Lung (tissue), 12 donors: ENCODE results near the gene PCDHB11. TPM values are rescaled to one million over a fixed set of nuclear protein-coding genes. Genes with fewer than 3 reads are reported as not detected.
A peak's percentile ranks its signal among the peaks of the same experiment; 100 is the strongest.
"Not testable (repeated sequence)": the region's sequence is repeated elsewhere in the genome, so short reads cannot be mapped to it uniquely, and the experiment has no call there.

Source experiments
- ATAC-seq: fragments of 200-7000 bp; cut with Tn5 transposase; one replicate; pipeline ENCODE4 v1.9.1; 2020; ENCODE audit warnings: moderate number of reproducible peaks; ENCODE audit not compliant: insufficient read depth, low FRiP score
- DNase-seq, 3 donors: peaks; one replicate each; pipeline ENCODE4 v3.0.0-alpha.2; 2013 to 2017
- H3K27ac ChIP-seq, 2 donors: one replicate each; pipeline ENCODE4 v1.5.1; 2013; ENCODE audit warnings: mild to moderate bottlenecking in 2 of 2, moderate library complexity in 2 of 2, control low read depth in 1 of 2, inconsistent platforms in 1 of 2, low read depth in 1 of 2, low read length in 1 of 2
- H3K27me3 ChIP-seq, 3 donors: one replicate each; pipeline ENCODE4 v1.5.1; 2013; ENCODE audit warnings: low read length in 2 of 3; ENCODE audit not compliant: control insufficient read depth in 3 of 3, insufficient read depth in 3 of 3
- H3K36me3 ChIP-seq, 4 donors: one replicate each; pipeline ENCODE4 v1.5.1; 2013; ENCODE audit warnings: low read length in 4 of 4, mild to moderate bottlenecking in 1 of 4, moderate library complexity in 1 of 4; ENCODE audit not compliant: control insufficient read depth in 4 of 4, insufficient read depth in 4 of 4
- H3K4me1 ChIP-seq, 5 donors: one replicate each; pipeline ENCODE4 v1.5.1; 2013; ENCODE audit warnings: low read length in 5 of 5, mild to moderate bottlenecking in 2 of 5, moderate library complexity in 1 of 5; ENCODE audit not compliant: control insufficient read depth in 5 of 5, insufficient read depth in 5 of 5
- H3K4me3 ChIP-seq: one replicate; pipeline ENCODE4 v1.5.1; 2013; ENCODE audit warnings: mild to moderate bottlenecking, control low read depth, moderate library complexity
- H3K9ac ChIP-seq, 2 donors: one replicate each; pipeline ENCODE4 v1.5.1; 2013; ENCODE audit warnings: low read length in 2 of 2, control low read depth in 1 of 2; ENCODE audit not compliant: insufficient read depth in 1 of 2
- H3K9me3 ChIP-seq, 4 donors: one replicate each; pipeline ENCODE4 v1.5.1; 2013; ENCODE audit warnings: low read length in 3 of 4, mild to moderate bottlenecking in 1 of 4, moderate library complexity in 1 of 4; ENCODE audit not compliant: control insufficient read depth in 4 of 4, insufficient read depth in 3 of 4
- WGBS, 2 donors: extraction: QIAGEN DNeasy Blood & Tissue Kit; methylation state at CpG; one replicate each; pipeline ENCODE4 v1.1.7; 2013; 5-methylcytosine and 5-hydroxymethylcytosine counted together
- polyA plus RNA-seq, 2 donors: library from polyadenylated mRNA; stranded (reverse); fragments of 200-250 nt; gene quantifications; one replicate each; pipeline ENCODE4 v1.2.1, GENCODE V29; 2013
- total RNA-seq, 2 donors: library from RNA; depleted of rRNA in 1 of 2; stranded (reverse); fragments of >200 nt in 1 of 2; gene quantifications; one replicate each; pipeline ENCODE4 v1.2.1, GENCODE V29; 2014 to 2021
- TF ChIP-seq, protein P1 (sequence below): IDR thresholded peaks from 2 replicates; pipeline ENCODE4 v1.5.1; 2012; ENCODE audit warnings: mild to moderate bottlenecking; ENCODE audit errors: control extremely low read depth, extremely low read depth
- donor health status: control.
- donor health status: control.
- donor health status: Bipolar disorder and iron deficiency.
- donor health status: healthy.
- donor health status: DM: yes; HTN: yes; CAD: no.

The PCDHB11 gene
- total and polyA plus RNA-seq, 4 donors, result 0.44 to 9.6 (median 1.4) TPM

DNA sequence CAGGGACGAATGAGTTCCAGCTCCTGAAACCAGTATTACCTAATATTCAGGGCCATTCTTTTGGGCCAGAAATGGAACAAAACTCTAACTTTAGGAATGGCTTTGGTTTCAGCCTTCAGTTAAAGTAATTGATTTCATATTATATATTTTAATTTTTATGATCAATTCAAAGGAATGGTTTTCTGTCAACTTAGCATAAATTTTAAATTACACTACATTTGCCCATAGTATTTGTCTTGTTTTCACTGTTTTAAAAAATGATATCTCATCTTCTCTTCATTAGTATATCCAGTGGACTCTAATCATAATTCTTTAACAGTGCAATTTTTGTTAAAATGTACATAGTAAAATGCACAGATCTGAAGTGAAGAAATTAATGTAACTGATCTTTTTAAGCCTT, 19.1 kb upstream of the PCDHB11 start:
- Histone ChIP-seq H3K4me1 (peaks cover 0 to 1% (median 0%) of the 10 kb centered on the region in 5 donors), H3K36me3 (peaks cover 0 to 3% (median 0%) of the 10 kb centered on the region in 4 donors), H3K4me3 (no peak overlapping the region), H3K27me3 (peaks cover 0 to 4% (median 3%) of the 10 kb centered on the region in 3 donors), H3K9ac (no peak overlapping the region), H3K9me3 (peaks cover 4 to 39% (median 24%) of the 10 kb centered on the region in 4 donors), H3K27ac (no peak overlapping the region)
- no peak for DNase-seq
- 29 to 41% methylated on average over 1 of the region's 1 CpG for WGBS, 2 donors
- ATAC-seq, result no peak
- TF ChIP-seq, protein P1, sequence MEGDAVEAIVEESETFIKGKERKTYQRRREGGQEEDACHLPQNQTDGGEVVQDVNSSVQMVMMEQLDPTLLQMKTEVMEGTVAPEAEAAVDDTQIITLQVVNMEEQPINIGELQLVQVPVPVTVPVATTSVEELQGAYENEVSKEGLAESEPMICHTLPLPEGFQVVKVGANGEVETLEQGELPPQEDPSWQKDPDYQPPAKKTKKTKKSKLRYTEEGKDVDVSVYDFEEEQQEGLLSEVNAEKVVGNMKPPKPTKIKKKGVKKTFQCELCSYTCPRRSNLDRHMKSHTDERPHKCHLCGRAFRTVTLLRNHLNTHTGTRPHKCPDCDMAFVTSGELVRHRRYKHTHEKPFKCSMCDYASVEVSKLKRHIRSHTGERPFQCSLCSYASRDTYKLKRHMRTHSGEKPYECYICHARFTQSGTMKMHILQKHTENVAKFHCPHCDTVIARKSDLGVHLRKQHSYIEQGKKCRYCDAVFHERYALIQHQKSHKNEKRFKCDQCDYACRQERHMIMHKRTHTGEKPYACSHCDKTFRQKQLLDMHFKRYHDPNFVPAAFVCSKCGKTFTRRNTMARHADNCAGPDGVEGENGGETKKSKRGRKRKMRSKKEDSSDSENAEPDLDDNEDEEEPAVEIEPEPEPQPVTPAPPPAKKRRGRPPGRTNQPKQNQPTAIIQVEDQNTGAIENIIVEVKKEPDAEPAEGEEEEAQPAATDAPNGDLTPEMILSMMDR, result no peak

DNA sequence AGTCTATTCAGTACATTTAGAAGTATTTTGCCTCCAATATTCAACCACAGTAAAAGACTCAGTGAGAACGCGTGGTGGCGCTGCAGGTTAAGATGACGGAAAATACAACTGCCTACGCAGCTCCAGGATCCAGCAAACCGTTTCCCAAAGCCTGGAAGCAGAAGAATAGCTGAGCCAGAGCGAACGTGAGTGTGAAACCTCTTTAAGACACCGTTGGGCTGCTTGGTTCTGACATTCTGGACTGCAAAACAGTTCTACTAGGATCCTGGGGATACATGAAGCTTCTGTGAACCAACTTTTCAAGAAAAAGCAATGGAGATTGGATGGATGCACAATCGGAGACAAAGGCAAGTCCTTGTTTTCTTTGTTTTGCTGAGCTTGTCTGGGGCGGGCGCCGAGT, 17.2 kb upstream of the PCDHB11 start, which contains the start of gene PCDHB16:
Gene PCDHB16 (plus strand): TSS at position 140 of the 400 bp plus-strand sequence. CDS start 173 bp downstream, at position 313.
- Histone ChIP-seq H3K36me3 (peaks cover 0 to 3% (median 0%) of the 10 kb centered on the region in 4 donors), H3K4me3 (peak within 1 kb of the TSS; percentile 13), H3K4me1 (peaks cover 0 to 1% (median 0%) of the 10 kb centered on the region in 5 donors), H3K9ac (peak within 1 kb of the TSS in 1 of 2 donors; percentile 78), H3K9me3 (peaks cover 9 to 39% (median 17%) of the 10 kb centered on the region in 4 donors), H3K27ac (no peak within 1 kb of the TSS), H3K27me3 (peaks cover 0 to 4% (median 3%) of the 10 kb centered on the region in 3 donors)
- TF ChIP-seq, protein P1, result no peak
- DNase-seq (peak; percentile 63 to 78 (median 65)), ATAC-seq (peak; percentile 47)
- WGBS, 2 donors, result 14 to 17% methylated on average over 13 of the region's 13 CpGs

DNA sequence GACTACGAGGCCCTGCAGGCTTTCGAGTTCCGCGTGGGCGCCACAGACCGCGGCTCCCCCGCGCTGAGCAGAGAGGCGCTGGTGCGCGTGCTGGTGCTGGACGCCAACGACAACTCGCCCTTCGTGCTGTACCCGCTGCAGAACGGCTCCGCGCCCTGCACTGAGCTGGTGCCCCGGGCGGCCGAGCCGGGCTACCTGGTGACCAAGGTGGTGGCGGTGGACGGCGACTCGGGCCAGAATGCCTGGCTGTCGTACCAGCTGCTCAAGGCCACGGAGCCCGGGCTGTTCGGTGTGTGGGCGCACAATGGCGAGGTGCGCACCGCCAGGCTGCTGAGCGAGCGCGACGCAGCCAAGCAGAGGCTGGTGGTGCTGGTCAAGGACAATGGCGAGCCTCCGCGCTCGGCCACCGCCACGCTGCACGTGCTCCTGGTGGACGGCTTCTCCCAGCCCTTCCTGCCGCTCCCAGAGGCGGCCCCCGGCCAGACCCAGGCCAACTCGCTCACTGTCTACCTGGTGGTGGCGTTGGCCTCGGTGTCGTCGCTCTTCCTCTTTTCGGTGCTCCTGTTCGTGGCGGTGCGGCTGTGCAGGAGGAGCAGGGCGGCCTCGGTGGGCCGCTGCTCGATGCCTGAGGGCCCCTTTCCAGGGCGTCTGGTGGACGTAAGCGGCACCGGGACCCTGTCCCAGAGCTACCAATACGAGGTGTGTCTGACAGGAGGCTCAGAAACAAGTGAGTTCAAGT, 15.1 kb upstream of the PCDHB11 start:
- H3K9ac ChIP-seq, H3K4me1 ChIP-seq, H3K27ac ChIP-seq, H3K27me3 ChIP-seq, ATAC-seq, H3K4me3 ChIP-seq, H3K36me3 ChIP-seq, DNase-seq: not testable (repeated sequence)
- WGBS, 2 donors, result 29 to 39% methylated on average over 31 to 56 of the region's 69 CpGs
- H3K9me3 ChIP-seq, result peaks cover 5 to 36% (median 14%) of the 10 kb centered on the region in 4 donors

DNA sequence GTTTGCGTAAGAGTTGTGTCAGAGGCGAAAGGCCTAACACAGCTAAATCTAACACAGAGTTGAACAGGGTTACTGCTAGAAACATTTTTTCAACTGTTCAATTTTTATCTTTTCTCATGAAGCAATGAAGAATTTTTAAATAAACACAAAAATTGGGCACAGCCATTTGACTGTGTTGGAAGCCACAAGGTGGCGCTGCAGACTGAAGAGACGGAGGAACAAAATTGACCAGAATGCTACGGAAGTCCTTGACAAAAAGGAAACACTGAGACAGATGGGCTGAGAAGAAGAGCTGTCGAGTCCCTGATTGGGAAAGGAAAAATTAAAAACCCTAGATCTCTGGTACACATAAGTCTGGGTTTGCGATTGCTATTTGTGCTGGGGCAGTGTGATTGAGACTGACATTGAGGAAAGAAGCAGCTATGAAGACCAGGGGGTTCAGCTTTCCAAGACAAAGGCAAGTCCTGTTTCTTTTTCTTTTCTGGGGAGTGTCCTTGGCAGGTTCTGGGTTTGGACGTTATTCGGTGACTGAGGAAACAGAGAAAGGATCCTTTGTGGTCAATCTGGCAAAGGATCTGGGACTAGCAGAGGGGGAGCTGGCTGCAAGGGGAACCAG, 12.4 kb upstream of the PCDHB11 start, which contains the start of gene PCDHB9:
Gene PCDHB9 (plus strand): TSS at position 265 of the 616 bp plus-strand sequence. CDS start 158 bp downstream, at position 423.
- no peak within 1 kb of the TSS for H3K27ac ChIP-seq
- H3K4me1 ChIP-seq, result peaks cover 0 to 1% (median 0%) of the 10 kb centered on the region in 5 donors
- WGBS, 2 donors, result 16% methylated on average over 9 of the region's 9 CpGs
- no peak within 1 kb of the TSS for H3K4me3 ChIP-seq
- peaks cover 0 to 3% (median 0%) of the 10 kb centered on the region in 4 donors for H3K36me3 ChIP-seq
- ATAC-seq, result no peak
- DNase-seq, result peak in 2 of 3 donors; percentile 34 to 50
- TF ChIP-seq, protein P1, result no peak
- no peaks in the 10 kb centered on the region for H3K27me3 ChIP-seq
- no peak within 1 kb of the TSS for H3K9ac ChIP-seq
- H3K9me3 ChIP-seq, result peaks cover 5 to 31% (median 16%) of the 10 kb centered on the region in 4 donors

DNA sequence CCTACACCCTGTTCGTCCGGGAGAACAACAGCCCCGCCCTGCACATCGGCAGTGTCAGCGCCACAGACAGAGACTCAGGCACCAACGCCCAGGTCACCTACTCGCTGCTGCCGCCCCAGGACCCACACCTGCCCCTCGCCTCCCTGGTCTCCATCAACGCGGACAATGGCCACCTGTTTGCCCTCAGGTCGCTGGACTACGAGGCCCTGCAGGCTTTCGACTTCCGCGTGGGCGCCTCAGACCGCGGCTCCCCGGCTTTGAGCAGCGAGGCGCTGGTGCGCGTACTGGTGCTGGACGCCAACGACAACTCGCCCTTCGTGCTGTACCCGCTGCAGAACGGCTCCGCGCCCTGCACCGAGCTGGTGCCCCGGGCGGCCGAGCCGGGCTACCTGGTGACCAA, 10.7 kb upstream of the PCDHB11 start:
- not testable (repeated sequence) for H3K27ac ChIP-seq, DNase-seq, H3K36me3 ChIP-seq, H3K4me3 ChIP-seq, H3K27me3 ChIP-seq, H3K4me1 ChIP-seq, ATAC-seq, H3K9ac ChIP-seq
- 32 to 38% methylated on average over 20 to 32 of the region's 37 CpGs for WGBS, 2 donors
- H3K9me3 ChIP-seq, result peaks cover 5 to 24% (median 10%) of the 10 kb centered on the region in 4 donors

DNA sequence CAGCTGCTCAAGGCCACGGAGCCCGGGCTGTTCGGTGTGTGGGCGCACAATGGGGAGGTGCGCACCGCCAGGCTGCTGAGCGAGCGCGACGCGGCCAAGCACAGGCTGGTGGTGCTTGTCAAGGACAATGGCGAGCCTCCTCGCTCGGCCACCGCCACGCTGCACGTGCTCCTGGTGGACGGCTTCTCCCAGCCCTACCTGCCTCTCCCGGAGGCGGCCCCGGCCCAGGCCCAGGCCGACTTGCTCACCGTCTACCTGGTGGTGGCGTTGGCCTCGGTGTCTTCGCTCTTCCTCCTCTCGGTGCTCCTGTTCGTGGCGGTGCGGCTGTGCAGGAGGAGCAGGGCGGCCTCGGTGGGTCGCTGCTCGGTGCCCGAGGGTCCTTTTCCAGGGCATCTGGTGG, 10.3 kb upstream of the PCDHB11 start:
- H3K9ac ChIP-seq, H3K4me3 ChIP-seq, DNase-seq, H3K27me3 ChIP-seq, H3K36me3 ChIP-seq, H3K4me1 ChIP-seq, ATAC-seq, H3K27ac ChIP-seq: not testable (repeated sequence)
- WGBS, 2 donors, result 27 to 33% methylated on average over 14 to 32 of the region's 35 CpGs
- H3K9me3 ChIP-seq, result peaks cover 5 to 23% (median 10%) of the 10 kb centered on the region in 4 donors
